ENCODE data around the gene LMBRD2. TPM values are rescaled to one million over a fixed set of nuclear protein-coding genes. Genes with fewer than 3 reads are reported as not detected.
A peak's percentile ranks its signal among the peaks of the same experiment; 100 is the strongest.

Gene LMBRD2
- total RNA-seq, 1 donor from 2014 or later = 9.9 TPM

- no peaks in the 10 kb centered on the region for H3K9me3 Mint-ChIP-seq
- peaks cover 3% of the 10 kb centered on the region for H3K27me3 Mint-ChIP-seq
- H3K4me1 Mint-ChIP-seq (ENCODE audit: unreplicated experiment) = no peaks in the 10 kb centered on the region
- no peak overlapping the region for H3K27ac Mint-ChIP-seq
- H3K36me3 Mint-ChIP-seq = no peaks in the 10 kb centered on the region
- DNase-seq (ENCODE audit: extremely low spot score, unreplicated experiment) = no peak
- TF ChIP-seq CTCF (conservative IDR thresholded peaks at IDR 0.05) = no peak
- no peak overlapping the region for H3K4me3 Mint-ChIP-seq
These were observed 51.9 kb downstream of the LMBRD2 start for GRCh38 chr5:36099748-36100147.

- H3K36me3 Mint-ChIP-seq = no peaks in the 10 kb centered on the region
- TF ChIP-seq CTCF (conservative IDR thresholded peaks at IDR 0.05) = no peak
These were observed 55.2 kb downstream of the LMBRD2 start for GRCh38 chr5:36096486-36096885.

GRCh38 chr5:36089989-36090388 is 61.7 kb downstream of the LMBRD2 start:
- no peaks in the 10 kb centered on the region for H3K36me3 Mint-ChIP-seq
- no peak overlapping the region for H3K27ac Mint-ChIP-seq
- no peak overlapping the region for H3K4me3 Mint-ChIP-seq
- peak; percentile 57 for TF ChIP-seq CTCF (conservative IDR thresholded peaks at IDR 0.05)
- no peak for DNase-seq (ENCODE audit: extremely low spot score, unreplicated experiment)
- peaks cover 7% of the 10 kb centered on the region for H3K27me3 Mint-ChIP-seq
- H3K9me3 Mint-ChIP-seq = peaks cover 5% of the 10 kb centered on the region
- no peaks in the 10 kb centered on the region for H3K4me1 Mint-ChIP-seq (ENCODE audit: unreplicated experiment)

More at GRCh38 chr5:36096486-36096885, 55.2 kb downstream of the LMBRD2 start:
- Mint-ChIP-seq H3K27me3 (peaks cover 3% of the 10 kb centered on the region), H3K9me3 (peaks cover 5% of the 10 kb centered on the region), H3K4me3 (no peak overlapping the region), H3K4me1 (ENCODE audit: unreplicated experiment) (no peaks in the 10 kb centered on the region), H3K27ac (no peak overlapping the region)
- no peak for DNase-seq (ENCODE audit: extremely low spot score, unreplicated experiment)

- Mint-ChIP-seq H3K4me1 (ENCODE audit: unreplicated experiment) (no peaks in the 10 kb centered on the region), H3K36me3 (no peaks in the 10 kb centered on the region), H3K9me3 (no peaks in the 10 kb centered on the region), H3K4me3 (no peak overlapping the region), H3K27ac (no peak overlapping the region), H3K27me3 (peaks cover 5% of the 10 kb centered on the region)
- TF ChIP-seq CTCF (conservative IDR thresholded peaks at IDR 0.05) = peak; percentile 78
- DNase-seq (ENCODE audit: extremely low spot score, unreplicated experiment) = no peak
These were observed 72.4 kb downstream of the LMBRD2 start for GRCh38 chr5:36079200-36079781.

GRCh38 chr5:36078430-36078829 is 73.3 kb downstream of the LMBRD2 start:
- Mint-ChIP-seq H3K27me3 (peaks cover 7% of the 10 kb centered on the region), H3K9me3 (no peaks in the 10 kb centered on the region), H3K4me1 (ENCODE audit: unreplicated experiment) (no peaks in the 10 kb centered on the region)

More at GRCh38 chr5:36078430-36078829, 73.3 kb downstream of the LMBRD2 start:
- DNase-seq (ENCODE audit: extremely low spot score, unreplicated experiment) = no peak
- Mint-ChIP-seq H3K36me3 (no peaks in the 10 kb centered on the region), H3K27ac (no peak overlapping the region), H3K4me3 (no peak overlapping the region)
- no peak for TF ChIP-seq CTCF (conservative IDR thresholded peaks at IDR 0.05)
